Measurements from ENCODE around the gene JOSD1.

JOSD1 gene

GRCh38 chr22:38737302-38738060, 36.7 kb upstream of the JOSD1 start:
- Histone ChIP-seq H3K79me2 (ENCODE audit: control insufficient read depth, insufficient read depth, low read length, poor library complexity) (no peaks in the 10 kb centered on the region), H3K27ac (ENCODE audit: low read depth, low read length) (no peak overlapping the region), H3K4ac (ENCODE audit: low read depth, low read length) (no peak overlapping the region), H2BK12ac (ENCODE audit: low read length) (no peak overlapping the region), H4K8ac (ENCODE audit: low read depth, low read length) (no peak overlapping the region), H3K79me1 (ENCODE audit: low read length) (no peaks in the 10 kb centered on the region), H2AK5ac (ENCODE audit: low read length) (no peak overlapping the region), H3K14ac (ENCODE audit: low read length) (no peak overlapping the region), H2BK5ac (ENCODE audit: low read depth, low read length, poor library complexity) (no peak overlapping the region), H4K12ac (ENCODE audit: low read depth, low read length) (no peak overlapping the region), H3K27me3 (ENCODE audit: insufficient read depth, low read length) (no peaks in the 10 kb centered on the region), H2BK120ac (ENCODE audit: insufficient read depth, low read length, poor library complexity) (no peak overlapping the region), H3K4me1 (ENCODE audit: control insufficient read depth in 1 of 2, insufficient read depth in 2 of 2, low read length in 2 of 2) (no peaks in the 10 kb centered on the region), H4K91ac (ENCODE audit: low read depth, low read length) (no peak overlapping the region), H3K9me3 (ENCODE audit: insufficient read depth, low read depth, low read length) (no peaks in the 10 kb centered on the region), H3K36me3 (ENCODE audit: control insufficient read depth in 1 of 2, insufficient read depth in 2 of 2, low read length in 2 of 2) (peaks cover 92 to 95% of the 10 kb centered on the region in 2 experiments), H3K4me3 (ENCODE audit: low read depth, low read length) (no peak overlapping the region), H3K18ac (ENCODE audit: low read length) (no peak overlapping the region), H2AFZ (ENCODE audit: insufficient read depth, low read length, poor library complexity) (no peak overlapping the region), H3K9ac (ENCODE audit: low read length) (no peak overlapping the region), H3K4me2 (ENCODE audit: low read length) (no peak overlapping the region), H3K23ac (ENCODE audit: low read length) (no peak overlapping the region)
- DNase-seq = no peak
- no CpG with 5 or more reads among the region's 21 CpGs for WGBS (ENCODE audit: extremely low coverage, insufficient coverage, insufficient read length)

DNA sequence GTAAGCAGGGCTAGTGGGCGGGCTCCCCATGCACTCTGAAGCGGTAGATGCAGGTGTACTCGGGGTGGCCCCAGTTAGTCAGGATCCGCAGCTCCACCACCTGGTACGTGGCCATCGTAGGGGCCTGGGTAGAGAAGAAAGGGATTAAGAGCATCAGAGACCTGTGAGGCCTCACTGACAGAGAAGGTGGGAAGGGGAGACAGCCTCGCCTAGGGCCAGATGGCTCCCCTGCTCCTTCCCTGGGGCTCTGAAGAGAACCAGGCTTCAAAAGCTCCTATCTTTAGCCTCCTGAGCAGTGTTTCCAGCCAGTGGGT, 35.5 kb upstream of the JOSD1 start:
- no peaks in the 10 kb centered on the region for H3K9me3 ChIP-seq (ENCODE audit: insufficient read depth, low read depth, low read length)
- no peaks in the 10 kb centered on the region for H3K27me3 ChIP-seq (ENCODE audit: insufficient read depth, low read length)
- no peak overlapping the region for H2BK5ac ChIP-seq (ENCODE audit: low read depth, low read length, poor library complexity)
- WGBS (ENCODE audit: extremely low coverage, insufficient coverage, insufficient read length) = no CpG with 5 or more reads among the region's 7 CpGs
- H3K79me2 ChIP-seq (ENCODE audit: control insufficient read depth, insufficient read depth, low read length, poor library complexity) = no peaks in the 10 kb centered on the region
- H3K23ac ChIP-seq (ENCODE audit: low read length) = no peak overlapping the region
- no peak overlapping the region for H4K12ac ChIP-seq (ENCODE audit: low read depth, low read length)
- no peak overlapping the region for H3K9ac ChIP-seq (ENCODE audit: low read length)
- H3K14ac ChIP-seq (ENCODE audit: low read length) = no peak overlapping the region
- H2AK5ac ChIP-seq (ENCODE audit: low read length) = no peak overlapping the region
- H4K8ac ChIP-seq (ENCODE audit: low read depth, low read length) = no peak overlapping the region
- no peak overlapping the region for H3K27ac ChIP-seq (ENCODE audit: low read depth, low read length)
- DNase-seq = no peak
- H3K4me1 ChIP-seq (ENCODE audit: control insufficient read depth in 1 of 2, insufficient read depth in 2 of 2, low read length in 2 of 2) = no peaks in the 10 kb centered on the region
- H3K4me3 ChIP-seq (ENCODE audit: low read depth, low read length) = no peak overlapping the region
- no peak overlapping the region for H2BK12ac ChIP-seq (ENCODE audit: low read length)
- H3K36me3 ChIP-seq (ENCODE audit: control insufficient read depth in 1 of 2, insufficient read depth in 2 of 2, low read length in 2 of 2) = peaks cover 93 to 96% of the 10 kb centered on the region in 2 experiments
- no peak overlapping the region for H3K18ac ChIP-seq (ENCODE audit: low read length)
- H2BK120ac ChIP-seq (ENCODE audit: insufficient read depth, low read length, poor library complexity) = no peak overlapping the region
- H2AFZ ChIP-seq (ENCODE audit: insufficient read depth, low read length, poor library complexity) = no peak overlapping the region
- H3K4ac ChIP-seq (ENCODE audit: low read depth, low read length) = no peak overlapping the region
- no peak overlapping the region for H4K91ac ChIP-seq (ENCODE audit: low read depth, low read length)
- H3K79me1 ChIP-seq (ENCODE audit: low read length) = no peaks in the 10 kb centered on the region
- H3K4me2 ChIP-seq (ENCODE audit: low read length) = no peak overlapping the region

DNA sequence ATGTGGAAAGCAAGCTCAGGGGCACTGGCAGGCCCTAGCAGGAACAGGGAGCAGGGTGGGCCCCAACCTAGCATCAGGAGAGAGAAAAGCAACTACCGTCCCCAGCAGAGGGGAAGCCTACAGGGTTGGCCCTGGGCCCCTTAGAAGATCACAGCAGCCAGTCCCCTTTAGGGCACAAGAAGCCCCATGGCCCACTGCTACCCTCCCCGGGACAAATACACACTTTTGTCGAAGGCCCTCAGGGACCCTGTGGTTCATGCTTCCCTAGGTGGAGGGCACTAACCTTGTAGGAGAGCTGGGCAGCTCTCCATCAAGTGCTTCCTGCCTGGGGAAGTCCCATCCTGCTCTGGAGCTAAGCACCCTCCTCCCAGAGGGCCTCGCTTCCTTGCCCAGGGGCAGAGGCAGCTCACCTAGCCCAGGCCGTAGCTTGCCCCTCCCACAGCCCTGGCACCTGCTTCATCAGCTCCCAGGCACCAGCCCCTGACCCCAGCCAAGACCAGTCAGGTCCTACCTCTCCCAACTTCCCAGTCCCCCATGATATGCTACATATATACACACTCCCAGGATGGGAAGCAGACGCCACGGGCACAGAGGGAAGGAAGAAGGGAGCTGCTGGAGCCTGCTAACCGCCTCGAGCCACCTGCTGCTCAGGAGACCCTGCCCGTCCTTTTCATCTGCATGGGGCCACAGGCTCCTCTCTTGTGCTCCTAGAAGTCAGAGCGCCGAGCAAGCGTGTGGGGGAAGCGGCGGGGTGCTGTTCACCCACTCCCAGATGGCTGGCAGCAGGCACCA, 34.9 kb upstream of the JOSD1 start:
- Histone ChIP-seq H4K91ac (ENCODE audit: low read depth, low read length) (no peak overlapping the region), H2AFZ (ENCODE audit: insufficient read depth, low read length, poor library complexity) (no peak overlapping the region), H2BK12ac (ENCODE audit: low read length) (no peak overlapping the region), H3K79me2 (ENCODE audit: control insufficient read depth, insufficient read depth, low read length, poor library complexity) (no peaks in the 10 kb centered on the region), H3K27me3 (ENCODE audit: insufficient read depth, low read length) (no peaks in the 10 kb centered on the region), H3K4me1 (ENCODE audit: control insufficient read depth in 1 of 2, insufficient read depth in 2 of 2, low read length in 2 of 2) (no peaks in the 10 kb centered on the region), H3K4me3 (ENCODE audit: low read depth, low read length) (no peak overlapping the region), H3K4me2 (ENCODE audit: low read length) (no peak overlapping the region), H3K36me3 (ENCODE audit: control insufficient read depth in 1 of 2, insufficient read depth in 2 of 2, low read length in 2 of 2) (peaks cover 92 to 96% of the 10 kb centered on the region in 2 experiments), H2BK5ac (ENCODE audit: low read depth, low read length, poor library complexity) (no peak overlapping the region), H3K14ac (ENCODE audit: low read length) (no peak overlapping the region), H3K27ac (ENCODE audit: low read depth, low read length) (no peak overlapping the region), H3K9me3 (ENCODE audit: insufficient read depth, low read depth, low read length) (no peaks in the 10 kb centered on the region), H4K8ac (ENCODE audit: low read depth, low read length) (no peak overlapping the region), H3K23ac (ENCODE audit: low read length) (no peak overlapping the region), H2AK5ac (ENCODE audit: low read length) (no peak overlapping the region), H4K12ac (ENCODE audit: low read depth, low read length) (no peak overlapping the region), H3K18ac (ENCODE audit: low read length) (no peak overlapping the region), H3K9ac (ENCODE audit: low read length) (no peak overlapping the region), H3K79me1 (ENCODE audit: low read length) (no peaks in the 10 kb centered on the region), H3K4ac (ENCODE audit: low read depth, low read length) (no peak overlapping the region), H2BK120ac (ENCODE audit: insufficient read depth, low read length, poor library complexity) (no peak overlapping the region)
- DNase-seq = no peak
- no CpG with 5 or more reads among the region's 15 CpGs for WGBS (ENCODE audit: extremely low coverage, insufficient coverage, insufficient read length)

DNA sequence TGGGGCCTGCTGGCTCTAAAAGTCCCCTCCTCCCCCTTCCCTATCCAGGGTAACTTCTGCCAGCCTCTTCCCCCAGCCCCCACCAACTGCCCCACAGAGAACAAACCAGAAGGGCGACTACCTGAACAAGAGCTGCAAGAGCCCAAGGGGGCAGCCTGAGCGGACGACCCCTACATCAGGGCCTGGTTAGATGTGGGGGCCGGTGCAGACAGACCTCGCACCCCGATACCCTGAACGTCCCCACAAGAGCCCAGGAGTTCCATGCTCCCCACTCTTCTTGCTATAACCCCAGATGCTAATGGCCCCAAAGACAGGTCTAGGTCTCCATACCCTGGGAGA, 34.4 kb upstream of the JOSD1 start:
- Histone ChIP-seq H3K4me3 (ENCODE audit: low read depth, low read length) (no peak overlapping the region), H2AK5ac (ENCODE audit: low read length) (no peak overlapping the region), H2AFZ (ENCODE audit: insufficient read depth, low read length, poor library complexity) (no peak overlapping the region), H3K4me2 (ENCODE audit: low read length) (no peak overlapping the region), H3K4ac (ENCODE audit: low read depth, low read length) (no peak overlapping the region), H3K23ac (ENCODE audit: low read length) (no peak overlapping the region), H3K4me1 (ENCODE audit: control insufficient read depth in 1 of 2, insufficient read depth in 2 of 2, low read length in 2 of 2) (no peaks in the 10 kb centered on the region), H4K12ac (ENCODE audit: low read depth, low read length) (no peak overlapping the region), H4K91ac (ENCODE audit: low read depth, low read length) (no peak overlapping the region), H3K9ac (ENCODE audit: low read length) (no peak overlapping the region), H3K27ac (ENCODE audit: low read depth, low read length) (no peak overlapping the region), H4K8ac (ENCODE audit: low read depth, low read length) (no peak overlapping the region), H3K79me1 (ENCODE audit: low read length) (no peaks in the 10 kb centered on the region), H2BK120ac (ENCODE audit: insufficient read depth, low read length, poor library complexity) (no peak overlapping the region), H3K36me3 (ENCODE audit: control insufficient read depth in 1 of 2, insufficient read depth in 2 of 2, low read length in 2 of 2) (peaks cover 92 to 96% of the 10 kb centered on the region in 2 experiments), H3K18ac (ENCODE audit: low read length) (no peak overlapping the region), H3K9me3 (ENCODE audit: insufficient read depth, low read depth, low read length) (no peaks in the 10 kb centered on the region), H3K79me2 (ENCODE audit: control insufficient read depth, insufficient read depth, low read length, poor library complexity) (no peaks in the 10 kb centered on the region), H3K27me3 (ENCODE audit: insufficient read depth, low read length) (no peaks in the 10 kb centered on the region), H3K14ac (ENCODE audit: low read length) (no peak overlapping the region), H2BK5ac (ENCODE audit: low read depth, low read length, poor library complexity) (no peak overlapping the region), H2BK12ac (ENCODE audit: low read length) (no peak overlapping the region)
- no CpG with 5 or more reads among the region's 7 CpGs for WGBS (ENCODE audit: extremely low coverage, insufficient coverage, insufficient read length)
- no peak for DNase-seq

Measured in trophoblast cell (in vitro differentiated cells and primary cell).